Ovary (tissue), 9 donors: ENCODE measurements around the gene MPIG6B. TPM values are rescaled to one million over a fixed set of nuclear protein-coding genes. Genes with fewer than 3 reads are reported as not detected.

Source experiments
- DNase-seq, 5 donors: peaks; one replicate each; pipeline ENCODE4 v3.0.0-alpha.2; 2019 to 2020
- H3K27ac ChIP-seq, 2 donors: fragments of 200-600 bp; one replicate each; pipeline versions ENCODE4 v1.5.1 to v1.8.0; 2019 to 2022
- H3K27me3 ChIP-seq: fragments of 200-600 bp; one replicate; pipeline ENCODE4 v1.8.0; 2022
- H3K36me3 ChIP-seq: fragments of 200-600 bp; sonication (generic); one replicate; pipeline ENCODE4 v1.5.1; 2019
- H3K4me1 ChIP-seq: one replicate; pipeline ENCODE4 v1.8.1; 2013; ENCODE audit warnings: mild to moderate bottlenecking, moderate library complexity; ENCODE audit not compliant: insufficient read depth
- H3K4me3 ChIP-seq: fragments of 200-600 bp; sonication (generic); one replicate; pipeline ENCODE4 v1.5.1; 2017
- H3K9me3 ChIP-seq, 2 donors: fragments of 200-600 bp in 1 of 2; sonication (generic) in 1 of 2; one replicate each; pipeline versions ENCODE4 v1.5.1 to v1.8.1; 2013 to 2019; ENCODE audit warnings: mild to moderate bottlenecking in 1 of 2, moderate library complexity in 1 of 2
- CTCF ChIP-seq, 3 donors: fragments of 450-650 bp in 2 of 3; fragments of 200-600 bp in 1 of 3; IDR thresholded peaks; one replicate each; pipeline versions ENCODE4 v1.5.1 to v1.8.0; 2016 to 2022; ENCODE audit warnings: antibody characterized with exemption in 3 of 3, mild to moderate bottlenecking in 1 of 3
- EP300 ChIP-seq: sonication (generic); formaldehyde crosslinking; IDR thresholded peaks from one replicate; pipeline ENCODE4 v1.6.1; 2017; ENCODE audit warnings: antibody characterized with exemption
- POLR2A ChIP-seq: fragments of 450-650 bp; IDR thresholded peaks from one replicate; pipeline ENCODE4 v1.6.1; 2017; ENCODE audit warnings: antibody characterized with exemption, mild to moderate bottlenecking, moderate library complexity
- WGBS, 3 donors: extraction: QIAGEN DNeasy Blood & Tissue Kit in 1 of 3; methylation state at CpG; one replicate each; pipeline versions ENCODE4 v1.1.5 to v1.1.7; 2013 to 2017; 5-methylcytosine and 5-hydroxymethylcytosine counted together
- intact Hi-C, 4 donors: fragments of 100-400 bp; cut with DNase I; formaldehyde crosslinking; loops; one replicate each; pipeline versions ENCODE4 v1.11.0 to v1.15.1; 2022 to 2023
- polyA plus RNA-seq, 2 donors: library from polyadenylated mRNA; stranded (reverse); fragments of 200-250 nt in 1 of 2; fragments of 350-450 nt in 1 of 2; fragmentation: Illumina TruSeq in 1 of 2; extraction: RNeasy Lipid Tissue Mini Kit (QIAGEN cat#74804) in 1 of 2; gene quantifications; one replicate each; pipeline ENCODE4 v1.2.3, GENCODE V29; 2013 to 2014
- total RNA-seq, 7 donors: library from RNA; depleted of rRNA in 2 of 7; stranded (reverse); fragments of >200 nt in 2 of 7; fragmentation: NEBNext Ultra II Directional in 3 of 7; extraction: Animal tissue kit (Norgen Biotek cat#: 25700) in 3 of 7; gene quantifications; one replicate each; pipeline versions ENCODE4 v1.1.0 to v1.2.4, GENCODE V29; 2016 to 2023
- donor health status: DM: no; HTN: no; CAD: no; lungs with moderate emphysema.
- donor health status: DM: no; HTN: no; CAD: no.
- donor health status: Bipolar disorder and iron deficiency.
- donor health status: DM: yes; HTN: yes; CAD: no.
- donor health status: DM: no; HTN: no; CAD: no.
- donor health status: DM: yes; HTN: yes; CAD: no.

Gene MPIG6B
- total and polyA plus RNA-seq, 9 donors = 0.06 to 0.94 (median 0.60) TPM; not detected in 4

GRCh38 chr6:31691078-31691463 is 32.1 kb upstream of the MPIG6B start:
- no peaks in the 10 kb centered on the region for H3K36me3 ChIP-seq
- intact Hi-C loops = no loop called here
- no peaks in the 10 kb centered on the region for H3K4me1 ChIP-seq
- no peaks in the 10 kb centered on the region for H3K27me3 ChIP-seq
- H3K4me3 ChIP-seq = no peak overlapping the region
- TF ChIP-seq POLR2A = no peak
- no peak for TF ChIP-seq EP300
- no peak for TF ChIP-seq CTCF (IDR thresholded peaks at IDR 0.05)
- no peaks in the 10 kb centered on the region for H3K9me3 ChIP-seq
- 84 to 91% (median 86%) methylated on average over 6 of the region's 6 CpGs for WGBS, 3 donors
- DNase-seq = no peak
- no peak overlapping the region for H3K27ac ChIP-seq

GRCh38 chr6:31691564-31692108 is 31.5 kb upstream of the MPIG6B start:
- no peaks in the 10 kb centered on the region for H3K4me1 ChIP-seq
- no peak for TF ChIP-seq POLR2A
- no peak for TF ChIP-seq EP300
- no peak for TF ChIP-seq CTCF (IDR thresholded peaks at IDR 0.05)
- intact Hi-C loops = no loop called here
- DNase-seq = no peak
- no peak overlapping the region for H3K27ac ChIP-seq
- no peaks in the 10 kb centered on the region for H3K9me3 ChIP-seq
- no peaks in the 10 kb centered on the region for H3K27me3 ChIP-seq
- no peaks in the 10 kb centered on the region for H3K36me3 ChIP-seq
- 89 to 96% (median 92%) methylated on average over 12 of the region's 12 CpGs for WGBS, 3 donors
- H3K4me3 ChIP-seq = no peak overlapping the region

DNA sequence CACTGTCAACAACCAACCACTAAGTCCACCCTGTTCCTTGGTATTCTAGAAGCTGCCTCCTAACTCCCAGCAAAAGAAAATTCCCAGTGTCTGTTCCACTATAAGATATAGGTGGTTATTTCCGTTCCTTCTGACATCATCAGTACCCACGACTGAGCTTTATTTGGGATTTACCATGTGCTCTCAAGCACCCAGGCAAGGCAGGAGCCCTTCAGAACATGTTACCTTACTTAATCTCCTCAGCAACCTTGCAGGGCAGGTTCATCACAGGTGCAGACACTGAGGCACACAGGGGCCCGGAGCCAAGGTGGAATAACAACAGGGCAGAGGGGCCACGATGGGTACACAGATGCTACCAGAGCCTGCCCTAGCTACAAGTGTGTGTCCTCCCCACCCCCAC is 30.8 kb upstream of the MPIG6B start:
- intact Hi-C loops = no loop called here
- H3K4me1 ChIP-seq = no peaks in the 10 kb centered on the region
- no peak for DNase-seq
- H3K9me3 ChIP-seq = no peaks in the 10 kb centered on the region
- TF ChIP-seq POLR2A = no peak
- TF ChIP-seq EP300 = no peak
- TF ChIP-seq CTCF (IDR thresholded peaks at IDR 0.05) = no peak
- H3K36me3 ChIP-seq = no peaks in the 10 kb centered on the region
- H3K27me3 ChIP-seq = no peaks in the 10 kb centered on the region
- H3K27ac ChIP-seq = no peak overlapping the region
- WGBS, 3 donors = 82 to 86% (median 86%) methylated on average over 4 of the region's 4 CpGs
- H3K4me3 ChIP-seq = no peak overlapping the region

GRCh38 chr6:31692886-31693285 is 30.3 kb upstream of the MPIG6B start:
- WGBS, 3 donors = 80 to 86% (median 83%) methylated on average over 9 of the region's 9 CpGs
- Histone ChIP-seq H3K9me3 (no peaks in the 10 kb centered on the region), H3K27ac (no peak overlapping the region), H3K4me3 (no peak overlapping the region), H3K27me3 (no peaks in the 10 kb centered on the region), H3K4me1 (no peaks in the 10 kb centered on the region), H3K36me3 (no peaks in the 10 kb centered on the region)
- intact Hi-C loops = no loop called here
- no peak for DNase-seq
- TF ChIP-seq CTCF (IDR thresholded peaks at IDR 0.05) (no peak), EP300 (no peak), POLR2A (no peak)
